ENCODE results near the gene MON2. TPM values are rescaled to one million over a fixed set of nuclear protein-coding genes. Genes with fewer than 3 reads are reported as not detected.

The MON2 gene
- total RNA-seq, 1 donor from 2014 or later: 67.3 TPM

- Histone ChIP-seq H3K9me3 (ENCODE audit: control insufficient read depth in 3 of 3, low read length in 3 of 3) (no peaks in the 10 kb centered on the region), H3K27ac (ENCODE audit: low read depth, low read length) (no peak overlapping the region)
Observed at GRCh38 chr12:62618930-62619329, 152.3 kb downstream of the MON2 start.

GRCh38 chr12:62621101-62621638 lies 154.5 kb downstream of the MON2 start:
- Histone ChIP-seq H3K27ac (ENCODE audit: low read depth, low read length) (no peak overlapping the region), H3K36me3 (ENCODE audit: control insufficient read depth in 3 of 3, insufficient read depth in 3 of 3, low read length in 3 of 3) (no peaks in the 10 kb centered on the region), H3K4me1 (ENCODE audit: control insufficient read depth in 3 of 3, insufficient read depth in 3 of 3, low read length in 3 of 3) (no peaks in the 10 kb centered on the region), H3K27me3 (ENCODE audit: control insufficient read depth in 3 of 3, insufficient read depth in 3 of 3, low read length in 3 of 3) (peaks cover 0 to 6% (median 0%) of the 10 kb centered on the region in 3 donors), H3K9ac (ENCODE audit: low read depth in 1 of 3, low read length in 3 of 3) (no peak overlapping the region), H3K4me3 (ENCODE audit: low read length in 3 of 3) (no peak overlapping the region), H3K9me3 (ENCODE audit: control insufficient read depth in 3 of 3, low read length in 3 of 3) (no peaks in the 10 kb centered on the region)

More at GRCh38 chr12:62618930-62619329, 152.3 kb downstream of the MON2 start:
- no peaks in the 10 kb centered on the region for H3K4me1 ChIP-seq (ENCODE audit: control insufficient read depth in 3 of 3, insufficient read depth in 3 of 3, low read length in 3 of 3)
- H3K36me3 ChIP-seq (ENCODE audit: control insufficient read depth in 3 of 3, insufficient read depth in 3 of 3, low read length in 3 of 3): no peaks in the 10 kb centered on the region
- H3K27me3 ChIP-seq (ENCODE audit: control insufficient read depth in 3 of 3, insufficient read depth in 3 of 3, low read length in 3 of 3): no peaks in the 10 kb centered on the region
- no peak overlapping the region for H3K9ac ChIP-seq (ENCODE audit: low read depth in 1 of 3, low read length in 3 of 3)
- no peak overlapping the region for H3K4me3 ChIP-seq (ENCODE audit: low read length in 3 of 3)

GRCh38 chr12:62622177-62622576 lies 155.6 kb downstream of the MON2 start:
- no peak overlapping the region for H3K27ac ChIP-seq (ENCODE audit: low read depth, low read length)

GRCh38 chr12:62625228-62625627 lies 158.6 kb downstream of the MON2 start:
- H3K9me3 ChIP-seq (ENCODE audit: control insufficient read depth in 3 of 3, low read length in 3 of 3): no peaks in the 10 kb centered on the region
- H3K27ac ChIP-seq (ENCODE audit: low read depth, low read length): no peak overlapping the region
- H3K27me3 ChIP-seq (ENCODE audit: control insufficient read depth in 3 of 3, insufficient read depth in 3 of 3, low read length in 3 of 3): peaks cover 3 to 11% (median 6%) of the 10 kb centered on the region in 3 donors
- no peak overlapping the region for H3K4me3 ChIP-seq (ENCODE audit: low read length in 3 of 3)
- no peaks in the 10 kb centered on the region for H3K4me1 ChIP-seq (ENCODE audit: control insufficient read depth in 3 of 3, insufficient read depth in 3 of 3, low read length in 3 of 3)
- no peaks in the 10 kb centered on the region for H3K36me3 ChIP-seq (ENCODE audit: control insufficient read depth in 3 of 3, insufficient read depth in 3 of 3, low read length in 3 of 3)
- no peak overlapping the region for H3K9ac ChIP-seq (ENCODE audit: low read depth in 1 of 3, low read length in 3 of 3)

More at GRCh38 chr12:62622177-62622576, 155.6 kb downstream of the MON2 start:
- no peak overlapping the region for H3K9ac ChIP-seq (ENCODE audit: low read depth in 1 of 3, low read length in 3 of 3)
- H3K4me3 ChIP-seq (ENCODE audit: low read length in 3 of 3): no peak overlapping the region
- no peaks in the 10 kb centered on the region for H3K4me1 ChIP-seq (ENCODE audit: control insufficient read depth in 3 of 3, insufficient read depth in 3 of 3, low read length in 3 of 3)
- H3K9me3 ChIP-seq (ENCODE audit: control insufficient read depth in 3 of 3, low read length in 3 of 3): no peaks in the 10 kb centered on the region
- no peaks in the 10 kb centered on the region for H3K36me3 ChIP-seq (ENCODE audit: control insufficient read depth in 3 of 3, insufficient read depth in 3 of 3, low read length in 3 of 3)
- peaks cover 0 to 6% (median 0%) of the 10 kb centered on the region in 3 donors for H3K27me3 ChIP-seq (ENCODE audit: control insufficient read depth in 3 of 3, insufficient read depth in 3 of 3, low read length in 3 of 3)

GRCh38 chr12:62627181-62627580 lies 160.6 kb downstream of the MON2 start:
- Histone ChIP-seq H3K4me1 (ENCODE audit: control insufficient read depth in 3 of 3, insufficient read depth in 3 of 3, low read length in 3 of 3) (peaks cover 6 to 11% (median 6%) of the 10 kb centered on the region in 3 donors), H3K4me3 (ENCODE audit: low read length in 3 of 3) (no peak overlapping the region), H3K36me3 (ENCODE audit: control insufficient read depth in 3 of 3, insufficient read depth in 3 of 3, low read length in 3 of 3) (no peaks in the 10 kb centered on the region), H3K27ac (ENCODE audit: low read depth, low read length) (no peak overlapping the region), H3K9ac (ENCODE audit: low read depth in 1 of 3, low read length in 3 of 3) (no peak overlapping the region), H3K27me3 (ENCODE audit: control insufficient read depth in 3 of 3, insufficient read depth in 3 of 3, low read length in 3 of 3) (peaks cover 3 to 26% (median 25%) of the 10 kb centered on the region in 3 donors), H3K9me3 (ENCODE audit: control insufficient read depth in 3 of 3, low read length in 3 of 3) (no peaks in the 10 kb centered on the region)

- peaks cover 6 to 44% (median 43%) of the 10 kb centered on the region in 3 donors for H3K27me3 ChIP-seq (ENCODE audit: control insufficient read depth in 3 of 3, insufficient read depth in 3 of 3, low read length in 3 of 3)
- no peaks in the 10 kb centered on the region for H3K9me3 ChIP-seq (ENCODE audit: control insufficient read depth in 3 of 3, low read length in 3 of 3)
- H3K9ac ChIP-seq (ENCODE audit: low read depth in 1 of 3, low read length in 3 of 3): no peak overlapping the region
- H3K27ac ChIP-seq (ENCODE audit: low read depth, low read length): no peak overlapping the region
- no peaks in the 10 kb centered on the region for H3K36me3 ChIP-seq (ENCODE audit: control insufficient read depth in 3 of 3, insufficient read depth in 3 of 3, low read length in 3 of 3)
- peaks cover 12 to 20% (median 15%) of the 10 kb centered on the region in 3 donors for H3K4me1 ChIP-seq (ENCODE audit: control insufficient read depth in 3 of 3, insufficient read depth in 3 of 3, low read length in 3 of 3)
- no peak overlapping the region for H3K4me3 ChIP-seq (ENCODE audit: low read length in 3 of 3)
Observed at GRCh38 chr12:62629413-62629812, 162.8 kb downstream of the MON2 start.

GRCh38 chr12:62629971-62630739 lies 163.5 kb downstream of the MON2 start:
- Histone ChIP-seq H3K9ac (ENCODE audit: low read depth in 1 of 3, low read length in 3 of 3) (no peak overlapping the region), H3K27ac (ENCODE audit: low read depth, low read length) (no peak overlapping the region)

GRCh38 chr12:62631471-62632410 lies 165.1 kb downstream of the MON2 start:
- Histone ChIP-seq H3K4me1 (ENCODE audit: control insufficient read depth in 3 of 3, insufficient read depth in 3 of 3, low read length in 3 of 3) (peaks cover 12 to 20% (median 15%) of the 10 kb centered on the region in 3 donors), H3K27ac (ENCODE audit: low read depth, low read length) (peak overlapping the region; percentile 45), H3K9me3 (ENCODE audit: control insufficient read depth in 3 of 3, low read length in 3 of 3) (no peaks in the 10 kb centered on the region), H3K4me3 (ENCODE audit: low read length in 3 of 3) (peak overlapping the region; percentile 64 to 74 (median 70)), H3K9ac (ENCODE audit: low read depth in 1 of 3, low read length in 3 of 3) (peak overlapping the region; percentile 41 to 68 (median 58)), H3K27me3 (ENCODE audit: control insufficient read depth in 3 of 3, insufficient read depth in 3 of 3, low read length in 3 of 3) (peaks cover 6 to 43% (median 38%) of the 10 kb centered on the region in 3 donors), H3K36me3 (ENCODE audit: control insufficient read depth in 3 of 3, insufficient read depth in 3 of 3, low read length in 3 of 3) (no peaks in the 10 kb centered on the region)

More at GRCh38 chr12:62629971-62630739, 163.5 kb downstream of the MON2 start:
- Histone ChIP-seq H3K27me3 (ENCODE audit: control insufficient read depth in 3 of 3, insufficient read depth in 3 of 3, low read length in 3 of 3) (peaks cover 6 to 44% (median 43%) of the 10 kb centered on the region in 3 donors), H3K4me1 (ENCODE audit: control insufficient read depth in 3 of 3, insufficient read depth in 3 of 3, low read length in 3 of 3) (peaks cover 12 to 20% (median 15%) of the 10 kb centered on the region in 3 donors), H3K9me3 (ENCODE audit: control insufficient read depth in 3 of 3, low read length in 3 of 3) (no peaks in the 10 kb centered on the region), H3K36me3 (ENCODE audit: control insufficient read depth in 3 of 3, insufficient read depth in 3 of 3, low read length in 3 of 3) (no peaks in the 10 kb centered on the region), H3K4me3 (ENCODE audit: low read length in 3 of 3) (no peak overlapping the region)

- Histone ChIP-seq H3K27ac (ENCODE audit: low read depth, low read length) (peak overlapping the region; percentile 45), H3K27me3 (ENCODE audit: control insufficient read depth in 3 of 3, insufficient read depth in 3 of 3, low read length in 3 of 3) (peaks cover 6 to 43% (median 38%) of the 10 kb centered on the region in 3 donors), H3K9me3 (ENCODE audit: control insufficient read depth in 3 of 3, low read length in 3 of 3) (no peaks in the 10 kb centered on the region), H3K36me3 (ENCODE audit: control insufficient read depth in 3 of 3, insufficient read depth in 3 of 3, low read length in 3 of 3) (no peaks in the 10 kb centered on the region), H3K4me1 (ENCODE audit: control insufficient read depth in 3 of 3, insufficient read depth in 3 of 3, low read length in 3 of 3) (peaks cover 12 to 20% (median 15%) of the 10 kb centered on the region in 3 donors), H3K9ac (ENCODE audit: low read depth in 1 of 3, low read length in 3 of 3) (peak overlapping the region in 2 of 3 donors; percentile 58 to 68), H3K4me3 (ENCODE audit: low read length in 3 of 3) (peak overlapping the region; percentile 64 to 74 (median 70))
Observed at GRCh38 chr12:62632411-62632918, 165.8 kb downstream of the MON2 start.

Data from skeletal muscle tissue (tissue), 4 donors.